GM10847 (cell line): ENCODE measurements around the gene WDSUB1.

Experiments used
- POLR2A ChIP-seq: IDR thresholded peaks from 2 replicates; pipeline ENCODE4 v1.6.1; 2011; ENCODE audit not compliant: insufficient read length; ENCODE audit errors: extremely low read depth

WDSUB1 gene

GRCh38 chr2:159285929-159286708 lies at the start of gene WDSUB1:
WDSUB1 (minus strand) TSS chr2:159286703; CDS start chr2:159283069, 3,634 bp downstream.
- TF ChIP-seq POLR2A = no peak

GRCh38 chr2:159326569-159327255 lies 40.2 kb upstream of the WDSUB1 start:
- no peak for TF ChIP-seq POLR2A

- TF ChIP-seq POLR2A = no peak
Observed at GRCh38 chr2:159322419-159322818, 35.9 kb upstream of the WDSUB1 start.

- TF ChIP-seq POLR2A = no peak
Observed at GRCh38 chr2:159317392-159318088, 31.0 kb upstream of the WDSUB1 start.

GRCh38 chr2:159307942-159308341 lies 21.4 kb upstream of the WDSUB1 start:
- TF ChIP-seq POLR2A = no peak

GRCh38 chr2:159300586-159300985 lies 14.1 kb upstream of the WDSUB1 start:
- TF ChIP-seq POLR2A = no peak

GRCh38 chr2:159298967-159299366 lies 12.5 kb upstream of the WDSUB1 start:
- TF ChIP-seq POLR2A = no peak

GRCh38 chr2:159297042-159297707 lies 10.7 kb upstream of the WDSUB1 start:
- TF ChIP-seq POLR2A = no peak

- no peak for TF ChIP-seq POLR2A
Observed at GRCh38 chr2:159292157-159292556, 5.7 kb upstream of the WDSUB1 start.

- TF ChIP-seq POLR2A = no peak
Observed at GRCh38 chr2:159290289-159290907, 3.9 kb upstream of the WDSUB1 start.

- TF ChIP-seq POLR2A = no peak
Observed at GRCh38 chr2:159287733-159288132, 1.2 kb upstream of the WDSUB1 start.

GRCh38 chr2:159286709-159287441 lies 372 bp upstream of the WDSUB1 start:
- peak; percentile 52 for TF ChIP-seq POLR2A

GRCh38 chr2:159285433-159285832 lies 1.1 kb downstream of the WDSUB1 start:
- TF ChIP-seq POLR2A = no peak

- TF ChIP-seq POLR2A = no peak
Observed at GRCh38 chr2:159283529-159283928, 3.0 kb downstream of the WDSUB1 start.

- no peak for TF ChIP-seq POLR2A
Observed at GRCh38 chr2:159281002-159281401, 5.5 kb downstream of the WDSUB1 start.

GRCh38 chr2:159279700-159280099 lies 6.8 kb downstream of the WDSUB1 start:
- TF ChIP-seq POLR2A = no peak
